GM23248 (cell line): ENCODE results near the gene RPL41. TPM values are rescaled to one million over a fixed set of nuclear protein-coding genes. Genes with fewer than 3 reads are reported as not detected.

Source experiments
- DNase-seq: peaks from one replicate; pipeline ENCODE4 v3.0.0-alpha.2; 2015
- H2AFZ ChIP-seq: fragments of 200-600 bp; sonication (generic); 2 replicates; pipeline ENCODE4 v1.6.1; 2016; ENCODE audit warnings: antibody characterized with exemption
- H3F3A ChIP-seq: fragments of 200-600 bp; sonication (generic); 2 replicates; pipeline ENCODE4 v1.6.1; 2016; ENCODE audit warnings: mild to moderate bottlenecking, antibody characterized with exemption, mixed run types; ENCODE audit not compliant: insufficient read depth
- H3K27ac ChIP-seq: fragments of 200-600 bp; sonication (generic); 2 replicates; pipeline ENCODE4 v1.5.1; 2016; ENCODE audit warnings: mild to moderate bottlenecking
- H3K27me3 ChIP-seq: fragments of 200-600 bp; sonication (generic); replicated peaks from 2 replicates; pipeline ENCODE4 v1.6.1; 2016; ENCODE audit warnings: mild to moderate bottlenecking; ENCODE audit not compliant: insufficient read depth
- H3K36me3 ChIP-seq: fragments of 200-600 bp; sonication (generic); 2 replicates; pipeline ENCODE4 v1.6.1; 2016; ENCODE audit warnings: low read depth, mild to moderate bottlenecking
- H3K4me1 ChIP-seq: fragments of 200-600 bp; sonication (generic); 2 replicates; pipeline ENCODE4 v1.6.1; 2016; ENCODE audit warnings: mild to moderate bottlenecking; ENCODE audit not compliant: insufficient read depth
- H3K4me2 ChIP-seq: fragments of 200-600 bp; sonication (generic); one replicate; pipeline ENCODE4 v1.6.1; 2016; ENCODE audit warnings: mild to moderate bottlenecking; ENCODE audit not compliant: unreplicated experiment
- H3K4me3 ChIP-seq: fragments of 200-600 bp; sonication (generic); 2 replicates; pipeline ENCODE4 v1.5.1; 2016; ENCODE audit warnings: mild to moderate bottlenecking
- H3K79me2 ChIP-seq: fragments of 200-600 bp; sonication (generic); 2 replicates; pipeline ENCODE4 v1.6.1; 2016; ENCODE audit warnings: mild to moderate bottlenecking; ENCODE audit not compliant: insufficient read depth
- H3K9ac ChIP-seq: fragments of 200-600 bp; sonication (generic); 2 replicates; pipeline ENCODE4 v1.6.1; 2016; ENCODE audit warnings: mild to moderate bottlenecking
- H3K9me2 ChIP-seq: fragments of 200-600 bp; sonication (generic); 2 replicates; pipeline ENCODE4 v1.6.1; 2016; ENCODE audit warnings: mixed run types, mild to moderate bottlenecking, moderate library complexity; ENCODE audit not compliant: insufficient read depth
- H3K9me3 ChIP-seq: fragments of 200-600 bp; sonication (generic); one replicate; pipeline ENCODE4 v1.6.1; 2017; ENCODE audit warnings: low read depth
- H4K20me1 ChIP-seq: fragments of 200-600 bp; sonication (generic); 2 replicates; pipeline ENCODE4 v1.6.0; 2016; ENCODE audit not compliant: insufficient read depth
- EZH2 ChIP-seq: fragments of 200-600 bp; sonication (generic); IDR thresholded peaks from 2 replicates; pipeline ENCODE4 v1.6.1; 2018; ENCODE audit warnings: antibody characterized with exemption, mild to moderate bottlenecking; ENCODE audit not compliant: insufficient read depth, poor library complexity, severe bottlenecking
- EZH2phosphoT487 ChIP-seq: fragments of 200-600 bp; sonication (generic); IDR thresholded peaks from 2 replicates; pipeline ENCODE4 v1.6.1; 2018; ENCODE audit warnings: antibody characterized with exemption, moderate library complexity, mild to moderate bottlenecking, low read depth; ENCODE audit not compliant: insufficient read depth
- WGBS, 2 experiments: methylation state at CpG; one replicate each; pipeline ENCODE4 v1.1.6; 2015 to 2017; ENCODE audit warnings: low lambda C conversion rate in 2 of 2, low coverage in 1 of 2; ENCODE audit errors: missing lambda C conversion rate in 2 of 2; 5-methylcytosine and 5-hydroxymethylcytosine counted together
- in situ Hi-C: fragments of 300-500 bp; cut with MboI; formaldehyde crosslinking; loops from 2 replicates; pipeline ENCODE4 v1.15.0; 2020
- polyA plus RNA-seq: library from polyadenylated mRNA; unstranded; fragments of >200 nt; fragmentation: Nextera tagmentation; extraction: Ambion mirVana; gene quantifications from 2 replicates; pipeline ENCODE4 v1.2.1, GENCODE V29; 2016
- total RNA-seq: library from RNA; depleted of rRNA; stranded (reverse); fragments of >200 nt; shearing (Covaris generic); gene quantifications from 2 replicates; pipeline ENCODE4 v1.2.3, GENCODE V29; 2014; rRNA removed

RPL41 gene
- total and polyA plus RNA-seq, 2 experiments from 2014 or later, result 1,892 to 2,545 TPM

DNA sequence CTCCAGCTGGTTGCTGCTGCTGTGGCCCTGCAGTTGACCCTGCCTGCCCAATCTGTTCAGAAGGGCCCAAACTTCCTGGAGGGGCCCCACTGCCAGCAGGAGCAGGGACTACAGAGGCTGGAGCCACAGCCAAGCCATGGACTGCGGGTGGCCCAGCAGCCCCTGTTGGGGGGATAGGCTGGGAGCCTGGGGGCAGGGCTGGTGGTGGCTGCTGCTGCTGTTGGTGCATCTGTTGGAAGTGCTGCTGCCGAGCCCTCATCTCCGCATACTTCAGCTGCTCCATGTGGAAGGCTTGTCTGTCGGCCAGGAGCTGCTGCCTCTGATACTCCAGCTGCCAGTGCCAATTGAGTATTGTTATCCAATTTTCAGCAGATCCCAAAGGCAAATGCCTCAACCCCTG is 48.9 kb downstream of the RPL41 start:
- no peak for TF ChIP-seq EZH2
- no peak for TF ChIP-seq EZH2phosphoT487
- H3K79me2 ChIP-seq, result peaks cover 15% of the 10 kb centered on the region
- DNase-seq, result peak; percentile 22
- no peak overlapping the region for H3K4me2 ChIP-seq
- peaks cover 68% of the 10 kb centered on the region for H3F3A ChIP-seq
- H3K4me3 ChIP-seq, result no peak overlapping the region
- H3K36me3 ChIP-seq, result peaks cover 14% of the 10 kb centered on the region
- 0 out of 2 replicates have a peak overlapping the region, but pooled peaks have one; percentile 7 for H3K27ac ChIP-seq
- no peak overlapping the region for H2AFZ ChIP-seq
- no peak overlapping the region for H3K9ac ChIP-seq
- no peaks in the 10 kb centered on the region for H3K9me3 ChIP-seq
- 0 out of 2 replicates have a peak, but pooled peaks cover 6% of the 10 kb centered on the region for H4K20me1 ChIP-seq
- 55% methylated on average over 4 of the region's 4 CpGs for WGBS, 2 experiments
- no peaks in the 10 kb centered on the region for H3K9me2 ChIP-seq
- in situ Hi-C loops, result no loop called here
- peaks cover 6% of the 10 kb centered on the region; the same call in 1 of the 2 replicates for H3K4me1 ChIP-seq
- no peaks in the 10 kb centered on the region for H3K27me3 ChIP-seq

Other genes starting within 250 kb of the RPL41 start
- 20.1 and 25.9 TPM in 2 replicates for gene PYM1, start 188.7 kb upstream of the RPL41 start, total RNA-seq
- gene PYM1, start 188.7 kb upstream of the RPL41 start, polyA plus RNA-seq, result 33.5 and 34.4 TPM in 2 replicates
- gene DGKA, start 185.5 kb upstream of the RPL41 start, total RNA-seq, result 66.6 and 67.7 TPM in 2 replicates
- gene DGKA, start 185.5 kb upstream of the RPL41 start, polyA plus RNA-seq, result 109 and 116 TPM in 2 replicates
- 0.13 and 2.3 TPM in 2 replicates for gene PMEL, start 150.6 kb upstream of the RPL41 start, total RNA-seq
- 0.38 and 0.76 TPM in 2 replicates for gene PMEL, start 150.6 kb upstream of the RPL41 start, polyA plus RNA-seq
- gene CDK2, start 149.8 kb upstream of the RPL41 start, total RNA-seq, result 20.8 and 34.9 TPM in 2 replicates
- gene CDK2, start 149.8 kb upstream of the RPL41 start, polyA plus RNA-seq, result 16.2 and 16.6 TPM in 2 replicates
- 47.0 and 58.6 TPM in 2 replicates for gene RAB5B, start 142.6 kb upstream of the RPL41 start, total RNA-seq
- 65.8 and 66.6 TPM in 2 replicates for gene RAB5B, start 142.6 kb upstream of the RPL41 start, polyA plus RNA-seq
- 10.2 and 19.1 TPM in 2 replicates for gene SUOX, start 119.4 kb upstream of the RPL41 start, total RNA-seq
- 9.5 and 10.0 TPM in 2 replicates for gene SUOX, start 119.4 kb upstream of the RPL41 start, polyA plus RNA-seq
- gene IKZF4, start 95.6 kb upstream of the RPL41 start, total RNA-seq, result 1.4 and 1.5 TPM in 2 replicates
- 0.99 and 1.1 TPM in 2 replicates for gene IKZF4, start 95.6 kb upstream of the RPL41 start, polyA plus RNA-seq
- 332 and 1,155 TPM in 2 replicates for gene RPS26, start 74.7 kb upstream of the RPL41 start, total RNA-seq
- gene RPS26, start 74.7 kb upstream of the RPL41 start, polyA plus RNA-seq, result 271 and 274 TPM in 2 replicates
- 3.3 and 3.5 TPM in 2 replicates for gene ERBB3, start 36.5 kb upstream of the RPL41 start, total RNA-seq
- gene ERBB3, start 36.5 kb upstream of the RPL41 start, polyA plus RNA-seq, result 1.9 and 2.1 TPM in 2 replicates
- 115 and 120 TPM in 2 replicates for gene PA2G4, start 12.1 kb upstream of the RPL41 start, total RNA-seq
- 152 and 157 TPM in 2 replicates for gene PA2G4, start 12.1 kb upstream of the RPL41 start, polyA plus RNA-seq
- gene ZC3H10, start 1.6 kb downstream of the RPL41 start, total RNA-seq, result 1.9 and 2.7 TPM in 2 replicates
- 3.0 and 3.3 TPM in 2 replicates for gene ZC3H10, start 1.6 kb downstream of the RPL41 start, polyA plus RNA-seq
- 164 and 216 TPM in 2 replicates for gene ESYT1, start 11.6 kb downstream of the RPL41 start, total RNA-seq
- 108 and 115 TPM in 2 replicates for gene ESYT1, start 11.6 kb downstream of the RPL41 start, polyA plus RNA-seq
- 23.5 and 53.2 TPM in 2 replicates for gene MYL6B, start 36.0 kb downstream of the RPL41 start, total RNA-seq
- 67.8 and 72.8 TPM in 2 replicates for gene MYL6B, start 36.0 kb downstream of the RPL41 start, polyA plus RNA-seq
- gene MYL6, start 41.7 kb downstream of the RPL41 start, total RNA-seq, result 2,633 and 2,662 TPM in 2 replicates
- gene MYL6, start 41.7 kb downstream of the RPL41 start, polyA plus RNA-seq, result 3,948 and 3,969 TPM in 2 replicates
- 23.4 and 34.0 TPM in 2 replicates for gene SMARCC2, start 72.8 kb downstream of the RPL41 start, total RNA-seq
- gene SMARCC2, start 72.8 kb downstream of the RPL41 start, polyA plus RNA-seq, result 64.3 and 66.9 TPM in 2 replicates
- gene RNF41, start 105.3 kb downstream of the RPL41 start, total RNA-seq, result 120 and 125 TPM in 2 replicates
- 37.6 and 39.4 TPM in 2 replicates for gene RNF41, start 105.3 kb downstream of the RPL41 start, polyA plus RNA-seq
- gene NABP2, start 107.7 kb downstream of the RPL41 start, total RNA-seq, result 29.9 and 42.1 TPM in 2 replicates
- gene NABP2, start 107.7 kb downstream of the RPL41 start, polyA plus RNA-seq, result 40.1 and 40.4 TPM in 2 replicates
- not detected in 2 replicates for gene SLC39A5, start 113.4 kb downstream of the RPL41 start, total RNA-seq
- not detected in 2 replicates for gene SLC39A5, start 113.4 kb downstream of the RPL41 start, polyA plus RNA-seq
- gene ANKRD52, start 141.8 kb downstream of the RPL41 start, total RNA-seq, result 24.5 and 26.9 TPM in 2 replicates
- 61.5 and 61.7 TPM in 2 replicates for gene ANKRD52, start 141.8 kb downstream of the RPL41 start, polyA plus RNA-seq
- gene COQ10A, start 150.3 kb downstream of the RPL41 start, total RNA-seq, result 8.2 and 10.3 TPM in 2 replicates
- 9.6 and 9.8 TPM in 2 replicates for gene COQ10A, start 150.3 kb downstream of the RPL41 start, polyA plus RNA-seq
- 67.2 and 74.7 TPM in 2 replicates for gene CS, start 183.7 kb downstream of the RPL41 start, total RNA-seq
- gene CS, start 183.7 kb downstream of the RPL41 start, polyA plus RNA-seq, result 76.2 and 77.8 TPM in 2 replicates
- 89.9 and 97.5 TPM in 2 replicates for gene CNPY2, start 199.4 kb downstream of the RPL41 start, total RNA-seq
- gene CNPY2, start 199.4 kb downstream of the RPL41 start, polyA plus RNA-seq, result 248 and 253 TPM in 2 replicates
- gene PAN2, start 217.4 kb downstream of the RPL41 start, total RNA-seq, result 20.2 and 22.1 TPM in 2 replicates
- gene PAN2, start 217.4 kb downstream of the RPL41 start, polyA plus RNA-seq, result 7.2 and 9.1 TPM in 2 replicates
- not detected in 2 replicates for gene IL23A, start 222.3 kb downstream of the RPL41 start, total RNA-seq
- gene IL23A, start 222.3 kb downstream of the RPL41 start, polyA plus RNA-seq, result 0.19 and 0.31 TPM in 2 replicates
- gene STAT2, start 243.5 kb downstream of the RPL41 start, total RNA-seq, result 208 and 220 TPM in 2 replicates
- gene STAT2, start 243.5 kb downstream of the RPL41 start, polyA plus RNA-seq, result 104 and 109 TPM in 2 replicates
- not detected in 2 replicates for gene APOF, start 246.2 kb downstream of the RPL41 start, total RNA-seq
- gene APOF, start 246.2 kb downstream of the RPL41 start, polyA plus RNA-seq, result not detected in 2 replicates